GM19455 (cell line): ENCODE results near the gene PTS.

Source experiments
- ATAC-seq: cut with Tn5 transposase; IDR thresholded peaks from one replicate; pipeline ENCODE4 v1.9.1; 2021; ENCODE audit not compliant: unreplicated experiment

The PTS gene

DNA sequence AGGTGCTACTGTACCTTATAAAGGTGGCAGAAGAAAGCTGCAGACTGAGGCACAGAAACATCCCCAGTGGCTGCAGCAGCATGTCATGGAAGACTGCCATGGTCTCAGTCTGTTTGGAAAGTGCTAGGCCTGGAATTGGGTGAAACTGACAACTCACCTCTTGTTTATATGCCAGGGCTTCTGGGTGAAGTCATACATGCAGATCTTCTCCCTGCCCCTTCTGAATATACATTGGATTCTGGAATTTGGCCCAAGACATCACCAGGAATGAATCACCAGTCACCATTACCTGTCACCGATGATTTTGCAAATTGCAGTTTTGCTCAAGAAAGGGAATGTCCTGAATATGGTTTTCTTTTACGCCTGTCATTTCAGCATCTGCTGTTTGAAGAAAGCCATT lies 34.3 kb downstream of the PTS start, which contains the start of gene PLET1:
PLET1 (minus strand) TSS at position 371 of the 400 bp plus-strand sequence; CDS start at position 100, 271 bp downstream.
- no peak for ATAC-seq

- no peak for ATAC-seq
Measured at GRCh38 chr11:112265659-112266409, 39.6 kb downstream of the PTS start.

DNA sequence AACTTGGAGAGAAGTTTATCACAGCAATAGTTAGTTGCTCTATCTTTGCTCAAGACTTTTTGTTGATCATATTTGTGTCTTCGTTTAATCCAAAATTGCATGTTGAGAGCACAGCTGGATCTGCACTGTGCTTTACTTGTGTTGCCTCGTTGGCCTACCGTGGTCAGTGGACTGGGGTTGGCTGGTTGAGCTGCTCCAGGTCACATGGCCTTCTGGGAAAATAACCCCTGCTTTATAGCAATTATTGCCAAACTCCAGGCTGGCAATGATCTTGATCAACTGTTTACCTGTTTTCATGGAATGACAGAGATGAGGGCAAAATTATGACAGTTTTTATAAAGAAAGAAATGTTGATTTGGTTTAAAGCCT lies 40.2 kb downstream of the PTS start:
- no peak for ATAC-seq

DNA sequence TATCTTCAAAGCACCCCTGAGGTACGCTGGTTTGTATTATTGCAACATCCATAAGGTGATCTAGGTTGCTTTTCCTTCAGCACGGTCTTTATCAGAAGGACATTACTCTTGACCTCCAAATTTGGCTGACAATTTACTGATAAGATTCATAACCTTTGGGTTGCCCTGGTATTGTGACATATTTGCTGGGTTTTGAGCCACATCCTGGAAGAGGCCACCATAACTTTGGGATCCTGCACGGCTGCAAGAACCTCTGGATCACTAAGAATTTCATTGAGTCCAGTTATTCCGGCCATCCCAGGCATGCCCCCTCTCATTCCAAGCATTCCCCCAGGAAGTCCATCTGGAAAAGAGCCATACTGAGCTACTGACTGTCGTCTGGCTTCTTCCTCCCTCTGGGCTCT lies 41.0 kb downstream of the PTS start:
- no peak for ATAC-seq

DNA sequence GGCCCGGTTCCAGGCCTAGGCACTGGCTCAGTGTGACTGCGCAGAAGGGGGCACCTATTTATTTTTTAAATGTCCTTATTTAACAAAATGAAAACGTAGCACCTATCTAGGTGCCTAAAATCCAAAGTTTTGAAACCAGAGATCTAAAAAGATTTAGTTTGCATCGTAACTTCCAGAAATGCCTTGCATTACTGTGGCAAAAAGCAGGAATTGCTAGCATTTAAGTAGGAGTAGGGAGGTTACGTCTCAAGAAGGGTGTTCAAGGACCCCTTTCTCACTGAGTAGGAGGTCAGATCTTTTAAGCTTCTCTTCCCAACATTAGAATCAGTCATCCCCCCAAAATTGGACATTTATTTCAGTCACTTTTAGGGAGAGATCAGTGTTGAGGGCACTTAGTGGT lies 42.2 kb downstream of the PTS start:
- no peak for ATAC-seq

GRCh38 chr11:112269139-112269538 lies 42.9 kb downstream of the PTS start:
- ATAC-seq = no peak

DNA sequence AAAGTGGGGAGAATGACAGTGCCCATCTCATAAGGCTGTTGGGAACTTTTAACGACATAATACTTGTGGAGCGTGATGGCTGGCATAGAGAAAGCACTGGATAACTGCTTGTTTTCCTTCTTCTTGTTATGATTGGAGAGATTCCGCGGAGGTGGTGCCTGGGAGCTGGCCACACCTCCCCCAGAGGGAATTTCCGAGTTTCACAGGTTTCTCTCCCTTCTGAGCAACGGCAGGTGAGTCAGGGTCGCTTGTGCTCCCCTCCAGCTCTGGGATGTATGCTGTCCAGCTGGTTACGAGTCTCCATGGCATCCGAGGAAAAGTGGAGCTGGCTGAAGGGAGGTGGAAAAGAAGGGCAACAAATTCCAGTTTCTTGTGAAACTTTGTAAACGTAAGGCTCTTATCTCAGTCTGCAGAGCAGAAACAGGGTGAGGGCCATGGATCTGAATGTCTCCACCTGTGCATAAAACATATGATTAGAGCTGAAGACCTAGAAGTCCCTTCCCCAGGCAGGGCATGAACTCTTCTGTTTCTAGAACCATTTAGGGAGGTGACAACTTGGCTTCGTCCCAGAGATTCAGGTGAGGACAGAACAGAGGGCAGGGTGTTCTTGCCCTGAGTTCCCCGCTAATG lies 44.4 kb downstream of the PTS start:
- ATAC-seq = no peak

DNA sequence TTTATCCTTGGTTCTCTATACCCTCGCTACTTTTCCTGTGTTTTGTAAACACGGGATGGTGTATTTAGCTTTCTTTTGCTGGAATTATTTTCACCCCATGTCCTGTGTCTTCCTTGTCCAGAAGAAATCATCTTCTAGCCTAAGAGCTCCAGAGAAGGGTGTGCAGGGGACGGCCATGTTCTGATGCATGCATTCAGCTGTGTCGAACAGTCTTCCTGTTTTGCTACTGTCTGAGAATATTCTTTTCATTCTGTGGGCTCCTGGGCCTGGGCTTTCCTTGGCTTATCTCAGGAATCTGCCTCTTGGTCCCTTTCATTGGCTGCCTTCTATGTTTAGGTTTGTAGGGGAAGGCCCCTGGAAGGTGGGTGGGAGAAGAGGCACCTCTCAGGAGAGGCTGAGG lies 45.0 kb downstream of the PTS start:
- no peak for ATAC-seq

DNA sequence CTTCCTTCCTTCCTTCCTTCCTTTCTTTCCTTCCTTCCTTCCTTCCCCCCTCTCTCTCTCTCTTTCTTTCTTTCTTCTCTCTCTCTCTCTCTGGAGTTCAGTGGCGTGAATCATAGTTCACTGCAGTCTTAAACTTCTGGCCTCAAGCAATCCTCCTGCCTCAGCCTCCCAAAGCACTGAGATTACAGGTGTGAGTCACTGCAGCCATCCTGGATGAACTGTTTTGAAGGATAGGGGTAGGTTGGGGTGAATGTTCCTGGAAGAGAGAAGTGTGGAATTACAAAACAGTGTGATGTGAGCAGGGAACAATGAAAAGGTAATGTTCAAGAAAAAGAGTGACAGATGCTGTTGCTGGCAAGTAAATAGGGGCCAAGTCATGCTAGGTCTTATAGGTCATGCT lies 46.8 kb downstream of the PTS start:
- no peak for ATAC-seq

DNA sequence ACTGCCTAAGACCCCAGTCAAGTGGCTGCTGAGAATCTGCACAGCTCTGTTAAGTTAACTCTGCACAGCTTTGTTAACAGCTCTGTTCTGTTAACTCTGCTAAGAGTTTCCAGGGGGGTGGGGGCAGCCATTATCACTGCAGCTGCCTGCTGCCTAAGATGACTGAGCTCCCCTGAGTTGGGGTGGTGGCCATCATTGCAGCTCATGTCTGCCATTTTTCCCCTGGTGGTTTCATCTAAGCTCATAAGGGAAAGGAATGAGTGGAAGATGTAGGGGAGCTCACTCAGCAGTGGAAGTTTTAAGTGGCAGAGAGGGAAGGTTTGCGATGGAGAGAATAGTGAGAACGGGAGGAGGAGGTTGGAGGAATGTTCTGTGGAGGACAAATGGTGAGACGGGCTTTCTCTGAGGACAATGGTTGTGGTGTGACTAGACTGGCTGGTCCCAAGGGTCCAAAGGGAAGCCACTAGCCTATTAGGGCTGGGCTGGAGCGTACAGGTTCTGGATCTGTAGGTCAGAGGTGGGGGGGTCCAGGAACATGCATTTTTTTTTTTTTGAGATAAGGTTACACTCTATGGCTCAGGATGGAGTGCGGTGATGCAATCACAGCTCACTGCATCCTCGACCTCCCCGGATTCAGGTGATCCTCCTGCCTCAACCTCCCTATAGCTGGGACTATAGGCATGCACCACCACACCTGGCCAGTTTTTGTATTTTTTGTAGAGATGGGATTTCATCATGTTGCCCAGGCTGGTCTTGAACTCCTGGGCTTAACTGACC lies 48.0 kb downstream of the PTS start:
- ATAC-seq = no peak

GRCh38 chr11:112277029-112277428 lies 50.8 kb downstream of the PTS start:
- no peak for ATAC-seq

GRCh38 chr11:112277941-112278340 lies 51.7 kb downstream of the PTS start:
- no peak for ATAC-seq

DNA sequence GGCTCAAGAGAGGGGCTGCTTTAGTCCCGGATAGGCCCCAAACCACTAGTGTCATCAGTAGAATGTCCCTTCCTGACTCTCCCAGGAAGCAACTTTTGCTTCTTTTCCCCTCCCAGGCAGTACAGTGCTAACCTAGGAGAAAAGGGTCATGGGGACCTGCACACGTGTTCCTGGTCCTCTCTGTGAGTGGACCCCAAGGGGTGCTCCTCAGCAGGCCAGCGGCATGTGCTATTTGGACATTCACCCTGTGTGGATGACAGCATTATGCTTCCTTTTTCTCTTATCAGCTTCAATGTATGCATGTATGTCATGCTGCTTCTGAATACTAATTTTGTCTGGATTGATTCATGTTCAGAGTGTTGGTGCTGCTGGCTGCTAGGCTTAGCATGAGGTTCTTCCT lies 52.6 kb downstream of the PTS start:
- ATAC-seq = no peak

- ATAC-seq = peak; percentile 56
Measured at GRCh38 chr11:112279901-112280267, 53.7 kb downstream of the PTS start.

DNA sequence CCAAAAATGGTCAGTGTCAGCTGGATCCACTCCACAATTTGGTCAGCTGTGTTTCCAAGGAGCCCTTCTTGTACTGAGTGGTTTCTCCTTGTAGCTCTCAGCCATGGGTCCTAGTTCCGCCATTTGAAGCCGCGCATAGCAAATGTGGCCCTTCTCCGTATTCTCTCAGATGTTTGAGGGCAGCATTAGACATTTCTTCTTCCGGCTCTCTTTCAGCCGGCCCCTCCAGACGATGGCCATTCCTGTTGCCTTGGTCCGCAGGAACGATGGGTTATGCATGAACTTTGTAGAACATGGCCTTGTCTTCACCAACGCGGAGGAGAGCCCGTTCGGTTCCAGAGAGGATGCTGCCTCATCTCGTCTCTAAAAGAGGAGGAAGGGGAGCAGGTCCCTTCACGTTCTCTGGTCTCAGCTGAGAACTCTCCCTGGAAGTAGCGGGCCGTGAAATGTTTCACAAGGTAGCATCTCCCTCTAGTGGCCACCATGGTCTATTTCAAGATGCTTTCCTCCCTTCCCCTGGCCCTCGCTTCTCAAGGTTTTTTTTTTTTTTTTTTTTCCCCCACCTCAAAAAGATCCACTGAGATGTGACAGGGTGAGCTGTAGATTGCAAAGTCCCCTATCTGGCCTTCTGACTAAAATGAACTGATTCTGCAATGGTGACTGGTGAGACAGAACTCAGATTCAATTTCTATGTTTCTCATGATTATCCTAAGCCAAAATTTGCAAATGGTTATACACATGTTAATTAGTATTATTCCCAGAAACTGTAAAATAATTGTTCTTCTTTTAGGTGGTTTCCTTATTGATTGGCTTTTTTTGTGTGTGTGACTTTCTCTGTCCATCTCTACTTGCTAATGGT lies 54.3 kb downstream of the PTS start:
- peak; percentile 83 for ATAC-seq

- no peak for ATAC-seq
Measured at GRCh38 chr11:112281726-112282125, 55.5 kb downstream of the PTS start.
